Astrocyte of the spinal cord (primary cell): ENCODE data around the gene ALPG.

ENCODE experiments used
- DNase-seq: peaks from one replicate; pipeline ENCODE4 v3.0.0; 2011; ENCODE audit warnings: low read depth, low spot score
- H3K4me3 ChIP-seq: 2 replicates; pipeline ENCODE4 v1.5.1; 2011; ENCODE audit warnings: low read depth, mild to moderate bottlenecking, low read length, moderate library complexity
- CTCF ChIP-seq: IDR thresholded peaks from 2 replicates; pipeline ENCODE4 v1.5.1; 2012; ENCODE audit warnings: low read depth, mild to moderate bottlenecking, low read length, inconsistent platforms
- in situ Hi-C: cut with HindIII; loops from 2 replicates; pipeline ENCODE4 v1.10.0; 2017; ENCODE audit warnings: low sequenced_read_pairs

Gene ALPG

GRCh38 chr2:232456296-232457120 is 49.9 kb downstream of the ALPG start:
- DNase-seq, result no peak
- no peak overlapping the region for H3K4me3 ChIP-seq
- in situ Hi-C loops, result no loop called here
- no peak for TF ChIP-seq CTCF

- H3K4me3 ChIP-seq, result no peak overlapping the region
- no peak for TF ChIP-seq CTCF
- no peak for DNase-seq
- in situ Hi-C loops, result no loop called here
Observed at GRCh38 chr2:232457121-232458011, 50.7 kb downstream of the ALPG start.

- TF ChIP-seq CTCF, result no peak
- in situ Hi-C loops, result no loop called here
- DNase-seq, result no peak
- no peak overlapping the region for H3K4me3 ChIP-seq
Observed at GRCh38 chr2:232458051-232458660, 51.5 kb downstream of the ALPG start.

- no peak for TF ChIP-seq CTCF
- no peak overlapping the region for H3K4me3 ChIP-seq
- no peak for DNase-seq
- in situ Hi-C loops, result no loop called here
Observed at GRCh38 chr2:232458661-232459418, 52.2 kb downstream of the ALPG start.

- no peak overlapping the region for H3K4me3 ChIP-seq
- DNase-seq, result no peak
- TF ChIP-seq CTCF, result no peak
- in situ Hi-C loops, result no loop called here
Observed at GRCh38 chr2:232459419-232460035, 52.9 kb downstream of the ALPG start.

- no peak overlapping the region for H3K4me3 ChIP-seq
- TF ChIP-seq CTCF, result no peak
- in situ Hi-C loops, result no loop called here
- DNase-seq, result no peak
Observed at GRCh38 chr2:232460171-232460570, 53.5 kb downstream of the ALPG start.
